GM23338 (cell line): ENCODE measurements around the gene LRRC4. TPM values are rescaled to one million over a fixed set of nuclear protein-coding genes. Genes with fewer than 3 reads are reported as not detected.
A peak's percentile ranks its signal among the peaks of the same experiment; 100 is the strongest.

Experiments
- ATAC-seq: fragments of 200-7000 bp; cut with Tn5 transposase; 3 replicates; pipeline ENCODE4 v1.9.1; 2020
- DNase-seq: peaks from one replicate; pipeline ENCODE4 v3.0.0-alpha.2; 2015; ENCODE audit warnings: low spot score
- H2AFZ ChIP-seq: fragments of 200-600 bp; sonication (generic); 2 replicates; pipeline ENCODE4 v1.8.0; 2016; ENCODE audit warnings: antibody characterized with exemption, mild to moderate bottlenecking, moderate library complexity
- H3F3A ChIP-seq: fragments of 200-600 bp; sonication (generic); replicated peaks from 2 replicates; pipeline ENCODE4 v1.8.0; 2017; ENCODE audit warnings: antibody characterized with exemption, mixed run types, low read depth
- H3K27ac ChIP-seq: fragments of 200-600 bp; sonication (generic); 2 replicates; pipeline ENCODE4 v1.6.1; 2016; ENCODE audit warnings: low read depth
- H3K27me3 ChIP-seq: fragments of 200-600 bp; sonication (generic); 2 replicates; pipeline ENCODE4 v1.8.0; 2016; ENCODE audit warnings: mild to moderate bottlenecking, mixed run types, moderate library complexity; ENCODE audit not compliant: insufficient read depth
- H3K36me3 ChIP-seq: fragments of 200-600 bp; sonication (generic); 2 replicates; pipeline ENCODE4 v1.8.0; 2016; ENCODE audit warnings: mild to moderate bottlenecking; ENCODE audit not compliant: insufficient read depth
- H3K4me1 ChIP-seq: fragments of 200-600 bp; sonication (generic); 2 replicates; pipeline ENCODE4 v1.8.0; 2016; ENCODE audit warnings: mild to moderate bottlenecking, moderate library complexity; ENCODE audit not compliant: insufficient read depth
- H3K4me2 ChIP-seq: fragments of 200-600 bp; sonication (generic); 2 replicates; pipeline ENCODE4 v1.7.1; 2017; ENCODE audit warnings: mixed run types
- H3K4me3 ChIP-seq: fragments of 200-600 bp; sonication (generic); 2 replicates; pipeline ENCODE4 v1.6.1; 2016; ENCODE audit warnings: mixed run types
- H3K79me2 ChIP-seq: fragments of 200-600 bp; sonication (generic); replicated peaks from 2 replicates; pipeline ENCODE4 v1.8.0; 2017; ENCODE audit warnings: mild to moderate bottlenecking; ENCODE audit not compliant: insufficient read depth
- H3K9me2 ChIP-seq: fragments of 200-600 bp; sonication (generic); 2 replicates; pipeline ENCODE4 v1.8.0; 2017; ENCODE audit not compliant: insufficient read depth
- H4K20me1 ChIP-seq: fragments of 200-600 bp; sonication (generic); replicated peaks from 2 replicates; pipeline ENCODE4 v1.8.0; 2017; ENCODE audit warnings: mild to moderate bottlenecking; ENCODE audit not compliant: insufficient read depth
- H3K27ac Mint-ChIP-seq: 2 replicates; pipeline ENCODE4 v1.8.0; 2020; ENCODE audit warnings: inconsistent platforms, mild to moderate bottlenecking, moderate library complexity, mixed read lengths
- H3K27me3 Mint-ChIP-seq: 3 replicates; pipeline ENCODE4 v1.8.0; 2022; ENCODE audit warnings: low read depth, mild to moderate bottlenecking, moderate library complexity, mixed read lengths, inconsistent platforms; ENCODE audit not compliant: insufficient read depth, poor library complexity
- H3K36me3 Mint-ChIP-seq: 3 replicates; pipeline ENCODE4 v1.8.0; 2021; ENCODE audit warnings: low read depth, mild to moderate bottlenecking, inconsistent platforms, moderate library complexity, mixed read lengths
- H3K4me1 Mint-ChIP-seq: 3 replicates; pipeline ENCODE4 v1.8.0; 2020; ENCODE audit warnings: mild to moderate bottlenecking, inconsistent platforms, mixed read lengths
- H3K4me3 Mint-ChIP-seq: 3 replicates; pipeline ENCODE4 v1.8.0; 2021; ENCODE audit warnings: moderate library complexity, mild to moderate bottlenecking, inconsistent platforms, mixed read lengths
- H3K9me3 Mint-ChIP-seq: 3 replicates; pipeline ENCODE4 v1.8.0; 2020; ENCODE audit warnings: moderate library complexity, mild to moderate bottlenecking, inconsistent platforms, mixed read lengths
- CTCF ChIP-seq, 2 experiments: fragments of 200-600 bp in 1 of 2; sonication (generic) in 1 of 2; conservative IDR thresholded peaks; 2 replicates each; pipeline versions ENCODE4 v1.5.1 to v1.6.1; 2016 to 2017; ENCODE audit warnings: antibody characterized with exemption in 2 of 2, low read depth in 2 of 2, mild to moderate bottlenecking in 2 of 2, moderate library complexity in 1 of 2
- EZH2phosphoT487 ChIP-seq: fragments of 200-600 bp; sonication (generic); IDR thresholded peaks from one replicate; pipeline ENCODE4 v1.8.1; 2018; ENCODE audit warnings: antibody characterized with exemption; ENCODE audit not compliant: unreplicated experiment
- JUNB ChIP-seq: IDR thresholded peaks from one replicate; pipeline ENCODE4 v1.6.1; 2016; ENCODE audit warnings: antibody characterized with exemption; ENCODE audit not compliant: unreplicated experiment
- NANOG ChIP-seq: IDR thresholded peaks from 2 replicates; pipeline ENCODE4 v1.6.1; 2016; ENCODE audit warnings: antibody characterized with exemption, borderline replicate concordance
- REST ChIP-seq: IDR thresholded peaks from one replicate; pipeline ENCODE4 v1.6.1; 2018; ENCODE audit warnings: antibody characterized with exemption; ENCODE audit not compliant: unreplicated experiment
- ZNF331 ChIP-seq: fragments of 250-450 bp; sonication (Bioruptor Pico); IDR thresholded peaks from 2 replicates; pipeline ENCODE4 v1.5.0; 2020; ENCODE audit warnings: low read depth, mild to moderate bottlenecking, moderate library complexity
- polyA plus RNA-seq: library from polyadenylated mRNA; unstranded; fragments of >200 nt; fragmentation: Nextera tagmentation; extraction: Ambion mirVana; gene quantifications from 2 replicates; pipeline ENCODE4 v1.2.1, GENCODE V29; 2016
- total RNA-seq: library from RNA; depleted of rRNA; stranded (reverse); fragments of >200 nt; shearing (Covaris generic); gene quantifications from 2 replicates; pipeline ENCODE4 v1.2.3, GENCODE V29; 2014
- TF ChIP-seq, protein P1 (sequence below): fragments of 250-450 bp; sonication (Bioruptor Pico); IDR thresholded peaks from 2 replicates; pipeline ENCODE4 v1.5.0; 2020; ENCODE audit warnings: mild to moderate bottlenecking, moderate library complexity

LRRC4 gene
- total and polyA plus RNA-seq, 2 experiments from 2014 or later, result 1.9 to 5.2 TPM

DNA sequence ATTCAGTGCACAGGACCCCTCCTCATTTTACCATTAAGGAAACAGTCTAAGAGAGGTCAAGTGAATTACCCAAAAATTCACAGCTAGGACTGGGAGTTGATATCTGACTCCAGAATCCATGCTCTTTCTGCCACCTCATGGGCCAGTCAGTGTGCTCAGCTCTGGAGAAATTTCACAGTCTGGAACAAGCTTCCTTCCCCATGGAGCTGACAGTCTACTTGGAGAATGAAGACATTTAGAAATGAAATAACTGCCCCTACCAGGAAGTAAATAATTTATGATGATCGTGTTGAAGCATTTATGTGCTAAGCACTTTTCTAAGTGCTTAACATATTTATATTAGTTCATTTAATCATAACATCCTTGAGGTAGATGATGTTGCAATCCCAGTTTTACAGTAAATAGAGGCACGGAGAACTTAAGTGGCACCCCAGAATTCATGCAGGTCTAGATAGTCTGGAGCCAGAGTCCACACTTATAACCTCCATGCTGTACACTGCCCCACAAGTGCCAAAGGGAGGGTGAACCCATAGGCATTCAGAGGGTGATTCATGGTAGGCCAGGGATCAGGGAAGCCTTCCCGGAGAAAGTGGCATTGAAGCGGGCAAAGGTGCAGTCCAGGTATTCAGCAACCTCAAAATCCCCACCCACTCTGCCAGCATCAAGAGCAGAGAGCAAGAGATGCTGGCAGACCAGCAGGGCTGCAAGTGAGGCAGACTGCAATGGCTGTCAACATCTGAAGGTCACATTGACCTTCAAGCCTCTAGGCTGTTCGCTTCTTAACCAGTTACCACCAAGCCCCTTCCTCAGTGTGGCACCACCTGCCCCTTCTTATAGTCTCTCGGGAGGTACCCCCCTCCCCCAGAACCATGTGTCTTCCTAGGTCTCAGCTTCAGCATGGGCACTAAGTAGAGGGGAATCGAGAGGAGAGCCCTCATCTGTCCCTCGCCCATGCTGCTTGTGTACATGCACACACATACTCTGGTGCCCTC, 38.4 kb upstream of the LRRC4 start:
- Histone ChIP-seq H3K9me2 (no peaks in the 10 kb centered on the region), H4K20me1 (no peaks in the 10 kb centered on the region; the same call in 1 of the 2 replicates), H3K4me2 (no peak overlapping the region), H3K27me3 (no peaks in the 10 kb centered on the region), H2AFZ (no peak overlapping the region), H3K79me2 (no peaks in the 10 kb centered on the region), H3F3A (no peaks in the 10 kb centered on the region), H3K4me3 (no peak overlapping the region), H3K36me3 (no peaks in the 10 kb centered on the region), H3K4me1 (no peaks in the 10 kb centered on the region), H3K27ac (no peak overlapping the region)
- Mint-ChIP-seq H3K4me1 (peaks cover 28% of the 10 kb centered on the region), H3K9me3 (no peaks in the 10 kb centered on the region), H3K27ac (peak overlapping the region; percentile 41; the same call in 1 of the 2 replicates), H3K36me3 (no peaks in the 10 kb centered on the region; the same call in 2 of the 3 replicates), H3K27me3 (peaks cover 14% of the 10 kb centered on the region), H3K4me3 (no peak overlapping the region)
- TF ChIP-seq CTCF (conservative IDR thresholded peaks at IDR 0.05; ENCODE audit: low read depth in 2 of 2) (no peak), NANOG (no peak)
- DNase-seq (no peak), ATAC-seq (no peak)

DNA sequence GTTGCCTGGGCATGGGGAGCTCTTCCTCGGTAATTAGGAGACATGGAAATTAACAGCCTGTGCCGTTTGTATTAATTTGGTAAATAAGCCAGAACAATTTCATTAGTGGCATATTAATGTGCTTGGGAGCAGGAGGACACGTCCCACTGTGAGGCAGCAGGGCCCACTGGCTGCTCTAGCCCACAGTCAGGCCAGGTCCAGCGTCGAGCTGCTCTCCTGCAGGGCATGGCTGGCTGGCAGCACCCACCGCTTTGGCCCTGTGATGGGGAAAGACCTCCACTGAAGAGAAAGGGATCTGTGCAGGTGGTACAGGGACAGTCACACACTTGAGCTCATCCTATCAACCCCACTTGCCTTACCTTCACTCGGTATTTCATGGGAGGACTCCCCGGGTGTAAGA, 37.5 kb upstream of the LRRC4 start:
- H3K4me2 ChIP-seq, result no peak overlapping the region
- peaks cover 25% of the 10 kb centered on the region for H3K4me1 Mint-ChIP-seq
- ATAC-seq, result no peak
- no peaks in the 10 kb centered on the region for H3K4me1 ChIP-seq
- H3F3A ChIP-seq, result no peaks in the 10 kb centered on the region
- no peak overlapping the region for H3K4me3 Mint-ChIP-seq
- H3K36me3 ChIP-seq, result no peaks in the 10 kb centered on the region
- no peak overlapping the region for H2AFZ ChIP-seq
- no peak overlapping the region for H3K27ac ChIP-seq
- H3K9me2 ChIP-seq, result no peaks in the 10 kb centered on the region
- no peaks in the 10 kb centered on the region for H3K79me2 ChIP-seq
- H3K27me3 Mint-ChIP-seq, result peaks cover 14% of the 10 kb centered on the region
- no peaks in the 10 kb centered on the region; the same call in 2 of the 3 replicates for H3K36me3 Mint-ChIP-seq
- DNase-seq, result no peak
- H3K27ac Mint-ChIP-seq, result no peak overlapping the region
- no peaks in the 10 kb centered on the region for H3K27me3 ChIP-seq
- no peaks in the 10 kb centered on the region for H3K9me3 Mint-ChIP-seq
- H4K20me1 ChIP-seq, result peaks cover 4% of the 10 kb centered on the region
- H3K4me3 ChIP-seq, result no peak overlapping the region
- TF ChIP-seq ZNF331, result no peak
- no peak for TF ChIP-seq REST
- TF ChIP-seq JUNB, result no peak
- TF ChIP-seq EZH2phosphoT487, result no peak
- TF ChIP-seq, protein P1, sequence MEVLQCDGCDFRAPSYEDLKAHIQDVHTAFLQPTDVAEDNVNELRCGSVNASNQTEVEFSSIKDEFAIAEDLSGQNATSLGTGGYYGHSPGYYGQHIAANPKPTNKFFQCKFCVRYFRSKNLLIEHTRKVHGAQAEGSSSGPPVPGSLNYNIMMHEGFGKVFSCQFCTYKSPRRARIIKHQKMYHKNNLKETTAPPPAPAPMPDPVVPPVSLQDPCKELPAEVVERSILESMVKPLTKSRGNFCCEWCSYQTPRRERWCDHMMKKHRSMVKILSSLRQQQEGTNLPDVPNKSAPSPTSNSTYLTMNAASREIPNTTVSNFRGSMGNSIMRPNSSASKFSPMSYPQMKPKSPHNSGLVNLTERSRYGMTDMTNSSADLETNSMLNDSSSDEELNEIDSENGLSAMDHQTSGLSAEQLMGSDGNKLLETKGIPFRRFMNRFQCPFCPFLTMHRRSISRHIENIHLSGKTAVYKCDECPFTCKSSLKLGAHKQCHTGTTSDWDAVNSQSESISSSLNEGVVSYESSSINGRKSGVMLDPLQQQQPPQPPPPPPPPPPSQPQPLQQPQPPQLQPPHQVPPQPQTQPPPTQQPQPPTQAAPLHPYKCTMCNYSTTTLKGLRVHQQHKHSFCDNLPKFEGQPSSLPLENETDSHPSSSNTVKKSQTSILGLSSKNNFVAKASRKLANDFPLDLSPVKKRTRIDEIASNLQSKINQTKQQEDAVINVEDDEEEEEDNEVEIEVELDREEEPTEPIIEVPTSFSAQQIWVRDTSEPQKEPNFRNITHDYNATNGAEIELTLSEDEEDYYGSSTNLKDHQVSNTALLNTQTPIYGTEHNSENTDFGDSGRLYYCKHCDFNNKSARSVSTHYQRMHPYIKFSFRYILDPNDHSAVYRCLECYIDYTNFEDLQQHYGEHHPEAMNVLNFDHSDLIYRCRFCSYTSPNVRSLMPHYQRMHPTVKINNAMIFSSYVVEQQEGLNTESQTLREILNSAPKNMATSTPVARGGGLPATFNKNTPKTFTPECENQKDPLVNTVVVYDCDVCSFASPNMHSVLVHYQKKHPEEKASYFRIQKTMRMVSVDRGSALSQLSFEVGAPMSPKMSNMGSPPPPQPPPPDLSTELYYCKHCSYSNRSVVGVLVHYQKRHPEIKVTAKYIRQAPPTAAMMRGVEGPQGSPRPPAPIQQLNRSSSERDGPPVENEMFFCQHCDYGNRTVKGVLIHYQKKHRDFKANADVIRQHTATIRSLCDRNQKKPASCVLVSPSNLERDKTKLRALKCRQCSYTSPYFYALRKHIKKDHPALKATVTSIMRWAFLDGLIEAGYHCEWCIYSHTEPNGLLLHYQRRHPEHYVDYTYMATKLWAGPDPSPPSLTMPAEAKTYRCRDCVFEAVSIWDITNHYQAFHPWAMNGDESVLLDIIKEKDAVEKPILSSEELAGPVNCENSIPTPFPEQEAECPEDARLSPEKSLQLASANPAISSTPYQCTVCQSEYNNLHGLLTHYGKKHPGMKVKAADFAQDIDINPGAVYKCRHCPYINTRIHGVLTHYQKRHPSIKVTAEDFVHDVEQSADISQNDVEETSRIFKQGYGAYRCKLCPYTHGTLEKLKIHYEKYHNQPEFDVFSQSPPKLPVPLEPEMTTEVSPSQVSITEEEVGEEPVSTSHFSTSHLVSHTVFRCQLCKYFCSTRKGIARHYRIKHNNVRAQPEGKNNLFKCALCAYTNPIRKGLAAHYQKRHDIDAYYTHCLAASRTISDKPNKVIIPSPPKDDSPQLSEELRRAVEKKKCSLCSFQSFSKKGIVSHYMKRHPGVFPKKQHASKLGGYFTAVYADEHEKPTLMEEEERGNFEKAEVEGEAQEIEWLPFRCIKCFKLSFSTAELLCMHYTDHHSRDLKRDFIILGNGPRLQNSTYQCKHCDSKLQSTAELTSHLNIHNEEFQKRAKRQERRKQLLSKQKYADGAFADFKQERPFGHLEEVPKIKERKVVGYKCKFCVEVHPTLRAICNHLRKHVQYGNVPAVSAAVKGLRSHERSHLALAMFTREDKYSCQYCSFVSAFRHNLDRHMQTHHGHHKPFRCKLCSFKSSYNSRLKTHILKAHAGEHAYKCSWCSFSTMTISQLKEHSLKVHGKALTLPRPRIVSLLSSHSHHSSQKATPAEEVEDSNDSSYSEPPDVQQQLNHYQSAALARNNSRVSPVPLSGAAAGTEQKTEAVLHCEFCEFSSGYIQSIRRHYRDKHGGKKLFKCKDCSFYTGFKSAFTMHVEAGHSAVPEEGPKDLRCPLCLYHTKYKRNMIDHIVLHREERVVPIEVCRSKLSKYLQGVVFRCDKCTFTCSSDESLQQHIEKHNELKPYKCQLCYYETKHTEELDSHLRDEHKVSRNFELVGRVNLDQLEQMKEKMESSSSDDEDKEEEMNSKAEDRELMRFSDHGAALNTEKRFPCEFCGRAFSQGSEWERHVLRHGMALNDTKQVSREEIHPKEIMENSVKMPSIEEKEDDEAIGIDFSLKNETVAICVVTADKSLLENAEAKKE (CRISPR knock-in tag), result no peak
- no peak for TF ChIP-seq NANOG
